22Rv1 (cell line): ENCODE results near the gene SYNCRIP.
A peak's percentile ranks its signal among the peaks of the same experiment; 100 is the strongest.

Experiments used
- H3K27ac ChIP-seq: fragments of 450-650 bp; 2 replicates; pipeline ENCODE4 v1.5.1; 2017
- CTCF ChIP-seq: fragments of 450-650 bp; IDR thresholded peaks from 2 replicates; pipeline ENCODE4 v1.5.1; 2017; ENCODE audit warnings: mild to moderate bottlenecking
- ZFX ChIP-seq: fragments of 450-650 bp; IDR thresholded peaks from 2 replicates; pipeline ENCODE4 v1.6.1; 2017; ENCODE audit warnings: antibody characterized with exemption, borderline replicate concordance

The SYNCRIP gene

DNA sequence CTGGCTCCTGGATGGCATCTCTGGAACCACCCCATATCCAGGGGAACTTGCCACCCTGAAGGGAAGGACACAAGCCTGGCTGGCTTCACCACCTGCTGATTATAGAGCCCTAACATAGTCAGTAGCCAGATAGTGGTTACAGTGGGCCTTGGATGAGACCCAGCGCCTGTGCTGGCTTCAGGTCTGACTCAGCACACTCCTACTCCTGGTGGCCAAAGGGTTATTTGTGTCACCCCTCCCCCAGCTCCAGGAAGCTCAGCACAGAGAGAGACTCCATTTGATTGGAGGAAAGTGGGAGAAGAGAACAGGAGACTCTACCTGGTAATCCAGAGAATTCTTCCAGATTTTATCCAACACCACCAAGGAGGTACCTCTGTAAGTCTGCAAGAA, 61.8 kb downstream of the SYNCRIP start:
- TF ChIP-seq ZFX, result no peak
- no peak for TF ChIP-seq CTCF
- H3K27ac ChIP-seq, result peak overlapping the region; percentile 62

- peak overlapping the region; percentile 62 for H3K27ac ChIP-seq
- no peak for TF ChIP-seq ZFX
- TF ChIP-seq CTCF, result no peak
These were observed 62.4 kb downstream of the SYNCRIP start for GRCh38 chr6:85580118-85580877.

- H3K27ac ChIP-seq, result peak overlapping the region; percentile 62
These were observed 63.1 kb downstream of the SYNCRIP start for GRCh38 chr6:85579581-85579980.

GRCh38 chr6:85576476-85576875, 66.2 kb downstream of the SYNCRIP start:
- H3K27ac ChIP-seq, result peak overlapping the region; percentile 69

More at GRCh38 chr6:85579581-85579980, 63.1 kb downstream of the SYNCRIP start:
- no peak for TF ChIP-seq CTCF
- TF ChIP-seq ZFX, result no peak

DNA sequence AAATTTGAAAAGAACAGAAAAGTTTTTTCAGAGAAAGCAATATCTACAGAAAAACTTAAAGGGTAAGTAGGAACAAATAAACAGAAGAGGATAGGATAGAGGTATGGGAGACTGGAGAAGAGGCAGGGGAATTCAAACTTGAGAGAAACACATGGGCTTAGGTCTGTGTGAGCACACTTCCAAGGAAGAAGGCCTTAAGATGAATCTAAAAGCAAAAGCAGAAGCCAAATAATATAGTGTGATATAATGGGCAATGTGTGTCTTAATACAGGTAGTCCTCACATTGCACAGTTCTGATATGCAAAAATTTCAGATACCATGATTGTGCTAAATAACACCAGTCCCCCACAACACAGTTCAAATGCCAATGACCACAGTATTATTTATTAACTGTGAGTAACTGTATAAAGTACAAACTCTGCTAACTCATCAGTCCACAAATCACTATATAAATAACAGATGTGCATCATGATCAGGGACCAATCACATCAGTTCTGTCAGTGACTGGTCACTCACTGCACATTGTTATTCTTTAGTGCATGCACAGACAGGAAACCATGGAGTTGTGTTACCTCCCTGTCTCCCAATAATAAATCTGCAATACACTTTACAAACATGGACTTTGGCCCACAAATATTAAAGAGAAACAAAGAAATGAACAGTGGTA, 67.6 kb downstream of the SYNCRIP start:
- H3K27ac ChIP-seq, result peak overlapping the region; percentile 69

More at GRCh38 chr6:85576476-85576875, 66.2 kb downstream of the SYNCRIP start:
- TF ChIP-seq ZFX (no peak), CTCF (no peak)

GRCh38 chr6:85569323-85569722, 73.4 kb downstream of the SYNCRIP start:
- TF ChIP-seq CTCF, result no peak
- no peak for TF ChIP-seq ZFX
- H3K27ac ChIP-seq, result no peak overlapping the region

More for the DNA sequence above, 67.6 kb downstream of the SYNCRIP start:
- no peak for TF ChIP-seq ZFX

DNA sequence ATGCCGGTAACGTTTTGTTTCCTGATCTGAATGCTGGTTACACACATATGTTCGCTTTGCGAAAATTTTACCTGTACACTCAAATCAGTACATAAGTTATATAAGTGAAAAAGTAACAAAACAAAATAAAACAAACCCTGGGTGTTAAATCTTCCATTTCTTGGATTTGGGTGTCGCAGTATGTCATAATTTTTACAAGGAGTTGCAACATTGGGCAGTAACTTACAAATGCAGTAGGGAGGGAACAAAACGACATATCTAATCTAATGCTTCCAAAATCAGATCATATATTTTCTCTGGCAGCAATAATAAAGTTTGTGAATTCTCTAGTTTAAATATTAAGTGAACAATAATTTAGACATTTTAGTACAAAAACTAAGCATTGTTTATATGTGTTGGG, 74.3 kb downstream of the SYNCRIP start:
- no peak for TF ChIP-seq ZFX
- TF ChIP-seq CTCF, result no peak
- no peak overlapping the region for H3K27ac ChIP-seq
